OCI-LY3 (cell line): ENCODE results near the gene YAP1.

Experiments used
- H2AFZ ChIP-seq: fragments of 200-600, 300-600 bp; shearing (Covaris generic); 2 replicates; pipeline ENCODE4 v1.6.0; 2014; ENCODE audit warnings: antibody characterized with exemption, low read depth, low read length
- H3K27ac ChIP-seq: fragments of 200-600, 300-600 bp; sonication (generic); 2 replicates; pipeline ENCODE4 v1.5.1; 2014; ENCODE audit warnings: mild to moderate bottlenecking, low read length, moderate library complexity, mixed read lengths
- H3K27me3 ChIP-seq: fragments of 200-600, 300-600 bp; sonication (generic); 2 replicates; pipeline ENCODE4 v1.6.1; 2014; ENCODE audit warnings: low read depth, low read length, mixed read lengths
- H3K36me3 ChIP-seq: fragments of 200-600, 300-600 bp; sonication (generic); replicated peaks from 2 replicates; pipeline ENCODE3; 2014; ENCODE audit warnings: low read depth, low read length, mixed read lengths
- H3K4me1 ChIP-seq: fragments of 300-600, 200-600 bp; sonication (generic); 2 replicates; pipeline ENCODE4 v1.6.1; 2014; ENCODE audit warnings: low read length, mixed read lengths
- H3K4me2 ChIP-seq: fragments of 200-600, 300-600 bp; sonication (generic); 2 replicates; pipeline ENCODE4 v1.6.1; 2014; ENCODE audit warnings: low read length, mixed read lengths
- H3K4me3 ChIP-seq: fragments of 300-600, 200-600 bp; sonication (generic); 2 replicates; pipeline ENCODE4 v1.5.1; 2014; ENCODE audit warnings: antibody characterized with exemption, mild to moderate bottlenecking, low read length, moderate library complexity
- H3K79me2 ChIP-seq: fragments of 300-600, 200-600 bp; shearing (Covaris generic); 2 replicates; pipeline ENCODE4 v1.6.1; 2014; ENCODE audit warnings: mild to moderate bottlenecking, low read length, mixed read lengths
- H3K9ac ChIP-seq: fragments of 300-600, 200-600 bp; shearing (Covaris generic); 2 replicates; pipeline ENCODE4 v1.6.0; 2014; ENCODE audit warnings: mild to moderate bottlenecking, low read length, moderate library complexity
- H3K9me3 ChIP-seq: fragments of 200-600, 300-600 bp; shearing (Covaris generic); 2 replicates; pipeline ENCODE4 v1.6.1; 2014; ENCODE audit warnings: low read length, mixed read lengths; ENCODE audit not compliant: insufficient read depth
- H4K20me1 ChIP-seq: fragments of 200-600, 300-600 bp; sonication (generic); 2 replicates; pipeline ENCODE4 v1.6.1; 2016; ENCODE audit warnings: low read length, mixed read lengths; ENCODE audit not compliant: insufficient read depth
- EZH2phosphoT487 ChIP-seq: fragments of 200-600 bp; shearing (Covaris generic); IDR thresholded peaks from 2 replicates; pipeline ENCODE4 v1.6.1; 2018; ENCODE audit warnings: antibody characterized with exemption, mixed run types, low read depth
- TF ChIP-seq, protein P1 (sequence below): fragments of 200-600, 300-600 bp; sonication (generic); IDR thresholded peaks from 2 replicates; pipeline ENCODE4 v1.5.1; 2014; ENCODE audit warnings: antibody characterized with exemption, low read length, low read depth

YAP1 gene

DNA sequence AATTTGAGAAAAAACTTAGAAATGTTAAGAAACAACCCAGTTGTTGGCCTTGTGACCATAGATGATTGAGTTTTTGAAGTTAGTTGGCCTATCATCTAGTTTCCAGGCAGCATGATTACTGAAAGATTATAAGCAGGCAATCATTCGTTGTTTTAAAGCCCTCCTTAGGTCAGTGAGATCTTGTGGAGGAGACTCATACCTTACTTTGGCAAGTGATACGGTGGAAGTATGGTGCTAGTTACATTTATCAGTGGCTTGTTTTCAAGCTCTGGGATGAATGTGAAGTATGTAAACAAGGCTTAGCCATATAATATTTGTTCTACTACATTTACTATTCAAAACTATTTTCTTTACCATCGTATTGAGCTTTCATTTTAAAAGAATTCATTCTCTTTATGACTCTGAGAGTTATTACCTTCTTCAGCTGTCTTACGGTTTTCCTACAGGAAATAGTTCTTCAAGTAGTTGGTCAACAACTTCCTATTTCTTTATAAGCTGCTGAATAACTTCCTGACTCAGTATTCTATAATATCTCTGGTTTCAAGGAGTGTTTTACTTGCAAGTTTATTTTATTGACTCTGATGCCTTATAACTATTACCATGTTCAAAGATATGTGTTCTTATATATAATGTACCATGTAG lies 7.3 kb downstream of the YAP1 start:
- Histone ChIP-seq H3K9ac (no peak overlapping the region), H3K9me3 (no peaks in the 10 kb centered on the region), H3K4me3 (no peak overlapping the region), H2AFZ (no peak overlapping the region), H3K27ac (no peak overlapping the region), H3K27me3 (no peaks in the 10 kb centered on the region), H4K20me1 (no peaks in the 10 kb centered on the region), H3K4me2 (no peak overlapping the region), H3K36me3 (no peaks in the 10 kb centered on the region), H3K4me1 (no peaks in the 10 kb centered on the region), H3K79me2 (no peaks in the 10 kb centered on the region)
- TF ChIP-seq, protein P1, sequence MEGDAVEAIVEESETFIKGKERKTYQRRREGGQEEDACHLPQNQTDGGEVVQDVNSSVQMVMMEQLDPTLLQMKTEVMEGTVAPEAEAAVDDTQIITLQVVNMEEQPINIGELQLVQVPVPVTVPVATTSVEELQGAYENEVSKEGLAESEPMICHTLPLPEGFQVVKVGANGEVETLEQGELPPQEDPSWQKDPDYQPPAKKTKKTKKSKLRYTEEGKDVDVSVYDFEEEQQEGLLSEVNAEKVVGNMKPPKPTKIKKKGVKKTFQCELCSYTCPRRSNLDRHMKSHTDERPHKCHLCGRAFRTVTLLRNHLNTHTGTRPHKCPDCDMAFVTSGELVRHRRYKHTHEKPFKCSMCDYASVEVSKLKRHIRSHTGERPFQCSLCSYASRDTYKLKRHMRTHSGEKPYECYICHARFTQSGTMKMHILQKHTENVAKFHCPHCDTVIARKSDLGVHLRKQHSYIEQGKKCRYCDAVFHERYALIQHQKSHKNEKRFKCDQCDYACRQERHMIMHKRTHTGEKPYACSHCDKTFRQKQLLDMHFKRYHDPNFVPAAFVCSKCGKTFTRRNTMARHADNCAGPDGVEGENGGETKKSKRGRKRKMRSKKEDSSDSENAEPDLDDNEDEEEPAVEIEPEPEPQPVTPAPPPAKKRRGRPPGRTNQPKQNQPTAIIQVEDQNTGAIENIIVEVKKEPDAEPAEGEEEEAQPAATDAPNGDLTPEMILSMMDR: no peak
- no peak for TF ChIP-seq EZH2phosphoT487

DNA sequence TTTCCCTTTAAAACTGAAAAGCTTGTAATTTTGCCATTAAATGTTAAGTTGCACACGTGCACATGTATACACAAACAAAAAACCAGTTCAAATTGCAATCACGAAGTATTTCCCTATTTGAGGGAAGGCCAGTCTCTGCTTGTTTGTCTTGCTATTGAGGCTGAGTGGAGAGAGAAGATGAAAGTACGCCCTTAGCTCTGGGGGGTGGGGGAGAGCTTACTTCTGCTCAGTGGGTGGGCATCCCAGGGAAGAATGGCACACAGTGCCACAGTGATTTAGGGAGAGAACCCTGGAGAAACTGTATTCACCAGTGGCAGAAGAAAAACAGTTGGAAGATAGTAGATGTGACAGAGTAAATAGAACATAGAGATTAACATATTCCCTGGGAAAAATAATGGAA lies 8.7 kb downstream of the YAP1 start:
- H3K79me2 ChIP-seq: no peaks in the 10 kb centered on the region
- no peak for TF ChIP-seq EZH2phosphoT487
- TF ChIP-seq, protein P1: no peak
- H3K36me3 ChIP-seq: no peaks in the 10 kb centered on the region
- no peak overlapping the region for H3K4me2 ChIP-seq
- H3K27me3 ChIP-seq: no peaks in the 10 kb centered on the region
- no peak overlapping the region for H3K9ac ChIP-seq
- no peak overlapping the region for H2AFZ ChIP-seq
- no peaks in the 10 kb centered on the region for H3K4me1 ChIP-seq
- H4K20me1 ChIP-seq: no peaks in the 10 kb centered on the region
- H3K4me3 ChIP-seq: no peak overlapping the region
- no peaks in the 10 kb centered on the region for H3K9me3 ChIP-seq
- H3K27ac ChIP-seq: no peak overlapping the region

DNA sequence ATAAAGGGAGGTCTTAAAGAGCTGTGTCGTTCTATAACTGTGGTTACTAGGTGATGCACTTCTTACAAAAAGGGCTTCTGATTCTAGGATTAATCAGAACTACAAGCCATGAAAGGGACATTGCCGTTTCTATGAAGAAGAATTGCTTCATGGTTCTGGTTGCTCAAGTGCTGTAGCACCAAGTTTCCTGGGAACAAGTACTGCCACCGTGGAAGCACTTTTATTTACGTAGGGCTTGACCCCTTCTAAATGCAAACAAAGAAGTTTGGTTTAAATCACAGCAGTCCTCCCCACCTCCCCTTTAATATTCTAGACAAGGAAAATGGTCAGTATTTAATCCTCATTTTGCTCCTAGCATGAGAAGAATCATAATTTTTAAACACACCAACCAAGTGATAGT lies 9.8 kb downstream of the YAP1 start:
- no peak overlapping the region for H2AFZ ChIP-seq
- no peak overlapping the region for H3K27ac ChIP-seq
- H3K4me2 ChIP-seq: no peak overlapping the region
- no peaks in the 10 kb centered on the region for H4K20me1 ChIP-seq
- H3K9me3 ChIP-seq: no peaks in the 10 kb centered on the region
- H3K4me3 ChIP-seq: no peak overlapping the region
- H3K27me3 ChIP-seq: no peaks in the 10 kb centered on the region
- no peaks in the 10 kb centered on the region for H3K36me3 ChIP-seq
- no peak for TF ChIP-seq EZH2phosphoT487
- TF ChIP-seq, protein P1: no peak
- H3K9ac ChIP-seq: no peak overlapping the region
- no peaks in the 10 kb centered on the region for H3K4me1 ChIP-seq
- H3K79me2 ChIP-seq: no peaks in the 10 kb centered on the region

- no peaks in the 10 kb centered on the region for H3K79me2 ChIP-seq
- no peak for TF ChIP-seq EZH2phosphoT487
- TF ChIP-seq, protein P1: no peak
- H4K20me1 ChIP-seq: no peaks in the 10 kb centered on the region
- H3K4me3 ChIP-seq: no peak overlapping the region
- no peaks in the 10 kb centered on the region for H3K36me3 ChIP-seq
- no peaks in the 10 kb centered on the region for H3K9me3 ChIP-seq
- no peaks in the 10 kb centered on the region for H3K27me3 ChIP-seq
- no peak overlapping the region for H3K4me2 ChIP-seq
- no peak overlapping the region for H3K27ac ChIP-seq
- no peak overlapping the region for H3K9ac ChIP-seq
- no peak overlapping the region for H2AFZ ChIP-seq
- H3K4me1 ChIP-seq: no peaks in the 10 kb centered on the region
Measured at GRCh38 chr11:102120437-102120973, 10.3 kb downstream of the YAP1 start.
